ENCODE data around the gene UBE3B.

UBE3B gene

GRCh38 chr12:109529691-109530640 is 52.5 kb downstream of the UBE3B start:
- DNase-seq (ENCODE audit: low read depth): no peak

- no peak for DNase-seq (ENCODE audit: low read depth)
Observed at GRCh38 chr12:109531411-109531810, 54.0 kb downstream of the UBE3B start.

GRCh38 chr12:109532721-109533486 is 55.5 kb downstream of the UBE3B start:
- no peak for DNase-seq (ENCODE audit: low read depth)

- no peak for DNase-seq (ENCODE audit: low read depth)
Observed at GRCh38 chr12:109533487-109533740, 56.0 kb downstream of the UBE3B start.

GRCh38 chr12:109534456-109534855 is 57.0 kb downstream of the UBE3B start:
- no peak for DNase-seq (ENCODE audit: low read depth)

GRCh38 chr12:109535231-109535862 is 57.9 kb downstream of the UBE3B start:
- DNase-seq (ENCODE audit: low read depth): no peak

- DNase-seq (ENCODE audit: low read depth): no peak
Observed at GRCh38 chr12:109535863-109536250, 58.4 kb downstream of the UBE3B start.

GRCh38 chr12:109537136-109537535 is 59.7 kb downstream of the UBE3B start:
- no peak for DNase-seq (ENCODE audit: low read depth)

GRCh38 chr12:109538191-109538863 is 60.9 kb downstream of the UBE3B start:
- no peak for DNase-seq (ENCODE audit: low read depth)

- no peak for DNase-seq (ENCODE audit: low read depth)
Observed at GRCh38 chr12:109539508-109539907, 62.1 kb downstream of the UBE3B start.

- DNase-seq (ENCODE audit: low read depth): no peak
Observed at GRCh38 chr12:109540526-109541412, 63.3 kb downstream of the UBE3B start.

- DNase-seq (ENCODE audit: low read depth): no peak
Observed at GRCh38 chr12:109541413-109541726, 63.9 kb downstream of the UBE3B start.

GRCh38 chr12:109542014-109542413 is 64.6 kb downstream of the UBE3B start:
- no peak for DNase-seq (ENCODE audit: low read depth)

- DNase-seq (ENCODE audit: low read depth): no peak
Observed at GRCh38 chr12:109542876-109543275, 65.4 kb downstream of the UBE3B start.

GRCh38 chr12:109544955-109545531 is 67.6 kb downstream of the UBE3B start:
- no peak for DNase-seq (ENCODE audit: low read depth)

- no peak for DNase-seq (ENCODE audit: low read depth)
Observed at GRCh38 chr12:109545826-109546225, 68.4 kb downstream of the UBE3B start.

- DNase-seq (ENCODE audit: low read depth): no peak
Observed at GRCh38 chr12:109547286-109547685, 69.9 kb downstream of the UBE3B start.

- DNase-seq (ENCODE audit: low read depth): no peak
Observed at GRCh38 chr12:109548258-109548657, 70.8 kb downstream of the UBE3B start.

GRCh38 chr12:109549613-109550270 is 72.3 kb downstream of the UBE3B start:
- DNase-seq (ENCODE audit: low read depth): no peak

GRCh38 chr12:109550281-109550680 is 72.8 kb downstream of the UBE3B start:
- DNase-seq (ENCODE audit: low read depth): no peak

- DNase-seq (ENCODE audit: low read depth): no peak
Observed at GRCh38 chr12:109551108-109551507, 73.7 kb downstream of the UBE3B start.
